ENCODE measurements around the gene EYS.

DNA sequence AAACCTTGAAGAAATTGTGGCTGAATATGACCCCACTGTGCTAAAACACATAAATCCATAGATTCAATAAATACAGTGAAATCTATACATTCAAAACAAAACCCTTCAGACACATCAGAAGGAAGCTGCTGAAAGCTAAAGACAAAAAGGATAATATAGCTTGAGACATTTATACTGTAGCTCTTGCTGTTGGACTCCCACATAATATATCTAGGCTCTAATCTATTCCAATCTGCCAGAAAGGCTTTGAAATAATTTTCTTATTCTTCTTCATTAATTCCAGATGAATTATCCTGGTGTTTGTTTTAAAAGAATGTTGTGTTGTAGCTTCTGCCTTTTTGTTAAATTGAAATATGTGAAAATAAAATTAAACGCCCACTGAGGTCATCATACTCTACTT is 454.0 kb downstream of the EYS start:
- TF ChIP-seq POLR2A (IDR thresholded peaks at IDR 0.05; ENCODE audit: low read depth) (no peak), EP300 (IDR thresholded peaks at IDR 0.05) (no peak), POLR2AphosphoS5 (IDR thresholded peaks at IDR 0.05) (no peak), CTCF (IDR thresholded peaks at IDR 0.05) (no peak)
